ENCODE results near the gene NOX5.

Gene NOX5

DNA sequence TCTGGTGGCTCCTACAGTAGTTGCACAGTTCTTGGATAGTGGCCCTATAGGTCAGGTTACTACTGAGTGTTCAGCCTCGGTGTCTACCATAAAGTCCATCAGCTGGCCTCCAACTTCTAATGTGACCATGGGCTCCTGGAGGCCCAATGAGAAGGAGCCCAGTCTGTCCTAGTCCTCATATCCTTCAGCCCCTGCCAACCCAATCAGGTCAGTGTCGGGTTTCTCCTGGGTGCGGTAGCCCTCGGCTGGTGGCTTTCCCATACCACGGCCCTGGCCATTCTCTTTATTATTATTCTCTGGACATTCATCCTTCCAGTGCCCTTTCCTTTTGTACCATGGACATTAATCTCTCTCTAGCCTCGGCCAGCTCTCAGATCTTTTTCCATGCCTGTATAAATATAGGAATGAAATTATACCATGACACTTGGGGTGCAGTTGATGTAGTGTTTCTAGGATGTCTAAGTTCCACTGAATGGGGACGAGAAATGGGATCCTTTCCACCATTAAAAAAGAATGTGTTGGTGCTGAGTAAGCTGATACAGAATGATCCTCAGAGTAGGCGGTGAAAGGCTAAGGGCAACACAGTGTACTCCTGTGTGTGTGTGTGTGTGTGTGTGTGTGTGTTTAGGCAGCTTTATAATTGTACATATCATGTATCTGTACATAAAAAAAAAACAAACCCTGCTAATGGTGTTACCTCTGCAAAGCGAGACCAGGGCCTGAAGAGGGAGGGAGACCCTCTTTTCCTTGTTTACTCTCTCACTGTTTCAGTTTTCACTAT, 19.3 kb upstream of the NOX5 start:
- no peaks in the 10 kb centered on the region for H3K9me3 Mint-ChIP-seq
- no peak for ATAC-seq (replicated peaks)
- no peak for DNase-seq
- no peak overlapping the region for H3K4me3 Mint-ChIP-seq
- H3K36me3 Mint-ChIP-seq (ENCODE audit: insufficient read depth), result no peaks in the 10 kb centered on the region
- peaks cover 11 to 21% of the 10 kb centered on the region in 2 donors for H3K27me3 Mint-ChIP-seq
- no peaks in the 10 kb centered on the region for H3K4me1 Mint-ChIP-seq (ENCODE audit: low read depth in 2 of 2)
- no peak overlapping the region for H3K27ac Mint-ChIP-seq

DNA sequence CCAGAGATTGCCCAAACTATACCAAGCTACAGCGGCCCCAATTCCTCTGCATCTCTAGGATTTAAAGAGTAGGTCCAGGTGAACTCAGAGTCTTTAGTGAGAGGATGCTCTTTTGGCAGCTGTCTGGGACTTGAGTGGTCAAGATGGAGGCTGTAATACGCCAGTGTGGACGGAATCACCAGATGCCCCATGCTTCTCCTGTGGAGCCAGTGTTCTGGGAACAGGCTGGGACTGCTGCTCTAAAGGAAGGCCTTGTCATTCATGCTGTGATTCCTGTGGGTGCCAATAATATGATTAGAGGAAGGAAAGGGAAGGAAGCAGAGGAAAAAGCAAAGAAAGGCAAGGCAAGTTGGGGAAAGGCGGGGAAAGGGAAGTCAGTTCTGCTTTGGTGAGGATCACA, 17.4 kb upstream of the NOX5 start:
- ATAC-seq (replicated peaks) (no peak), DNase-seq (no peak)
- Mint-ChIP-seq H3K27ac (no peak overlapping the region), H3K4me1 (ENCODE audit: low read depth in 2 of 2) (no peaks in the 10 kb centered on the region), H3K27me3 (peaks cover 11 to 16% of the 10 kb centered on the region in 2 donors), H3K4me3 (no peak overlapping the region), H3K9me3 (no peaks in the 10 kb centered on the region), H3K36me3 (ENCODE audit: insufficient read depth) (no peaks in the 10 kb centered on the region)

DNA sequence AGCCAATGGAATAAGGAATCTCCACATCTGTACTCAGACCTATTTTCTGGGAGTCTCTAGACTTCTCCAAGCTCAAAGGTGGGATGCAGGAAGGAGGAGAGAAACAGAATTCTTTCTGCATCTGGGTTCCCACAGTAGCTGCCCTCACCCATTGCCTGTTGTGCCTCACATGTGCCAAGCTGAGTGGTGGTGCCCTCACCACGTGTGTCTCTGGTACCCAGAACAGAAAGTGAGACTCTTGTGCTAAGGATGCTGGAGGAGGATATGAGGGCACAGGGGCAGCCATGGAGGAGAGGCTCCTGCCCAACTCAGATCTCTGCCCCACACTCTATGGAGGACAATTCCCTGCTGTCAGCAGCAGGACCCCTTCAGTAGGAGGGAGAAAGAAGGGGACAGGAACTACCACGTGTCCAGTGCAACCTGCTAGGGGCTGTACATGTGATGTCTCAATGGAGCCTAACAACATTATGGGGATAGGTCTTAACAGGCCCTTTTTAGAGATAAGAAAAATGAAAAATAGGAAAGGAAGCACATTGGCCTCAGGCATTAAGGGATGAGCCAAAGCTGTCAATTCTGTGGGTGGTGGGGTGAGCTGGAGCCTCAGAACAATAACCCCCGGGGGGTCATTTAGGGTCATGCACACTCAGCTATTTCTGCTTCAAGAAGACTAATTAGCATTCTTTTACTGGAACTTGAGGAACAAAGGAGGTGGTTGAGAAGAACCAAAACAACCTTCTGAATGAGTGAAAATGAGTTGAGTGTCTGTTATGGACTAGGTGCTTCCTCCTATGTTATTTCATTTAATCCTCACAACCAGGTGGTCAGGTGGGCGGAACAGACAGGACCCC, 16.3 kb upstream of the NOX5 start:
- ATAC-seq (replicated peaks), result no peak
- DNase-seq, result no peak
- Mint-ChIP-seq H3K9me3 (no peaks in the 10 kb centered on the region), H3K27ac (no peak overlapping the region), H3K36me3 (ENCODE audit: insufficient read depth) (no peaks in the 10 kb centered on the region), H3K4me3 (no peak overlapping the region), H3K27me3 (peaks cover 11 to 16% of the 10 kb centered on the region in 2 donors), H3K4me1 (ENCODE audit: low read depth in 2 of 2) (no peaks in the 10 kb centered on the region)

DNA sequence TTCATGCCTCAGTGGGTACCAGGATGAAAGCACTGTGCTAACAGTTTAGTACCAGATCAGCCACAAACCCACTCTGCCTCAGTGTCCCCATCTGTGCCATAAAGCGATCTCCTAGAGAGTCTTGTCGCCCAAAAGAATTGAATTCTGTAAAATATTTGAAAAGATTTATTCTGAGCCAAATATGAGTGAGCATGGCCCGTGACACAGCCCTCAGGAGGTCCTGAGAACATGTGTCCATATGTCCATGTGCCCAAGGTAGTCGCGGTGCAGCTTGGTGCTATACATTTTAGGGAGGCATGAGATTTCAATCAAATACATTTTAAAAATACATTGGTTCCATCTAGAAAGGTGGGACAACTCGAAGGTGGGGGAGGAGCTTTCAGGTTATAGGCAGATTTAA, 15.4 kb upstream of the NOX5 start:
- Mint-ChIP-seq H3K27ac (no peak overlapping the region), H3K36me3 (ENCODE audit: insufficient read depth) (no peaks in the 10 kb centered on the region), H3K4me1 (ENCODE audit: low read depth in 2 of 2) (no peaks in the 10 kb centered on the region), H3K4me3 (no peak overlapping the region), H3K27me3 (peaks cover 11 to 16% of the 10 kb centered on the region in 2 donors), H3K9me3 (no peaks in the 10 kb centered on the region)
- ATAC-seq (replicated peaks), result no peak
- DNase-seq, result no peak

DNA sequence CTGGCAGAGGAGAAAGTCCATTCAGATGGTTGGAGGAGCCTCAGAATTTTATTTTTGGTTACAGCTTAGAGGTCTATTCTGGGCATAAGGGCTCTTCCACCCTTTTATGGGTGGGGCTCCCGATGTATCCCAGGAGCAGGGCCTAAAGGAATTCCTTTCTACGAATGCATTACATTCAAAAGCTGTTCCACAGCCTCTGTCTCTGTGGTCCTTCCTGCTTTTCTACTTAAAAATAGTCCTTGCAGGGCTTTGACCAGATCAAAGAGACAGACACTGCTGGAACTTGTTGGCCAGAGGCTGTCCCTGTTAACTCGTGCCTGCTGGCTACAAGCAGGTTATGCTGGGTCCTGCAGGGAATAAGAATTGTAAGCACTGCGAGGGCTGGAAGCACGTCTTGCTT, 14.4 kb upstream of the NOX5 start:
- peaks cover 11 to 20% of the 10 kb centered on the region in 2 donors for H3K27me3 Mint-ChIP-seq
- no peaks in the 10 kb centered on the region for H3K4me1 Mint-ChIP-seq (ENCODE audit: low read depth in 2 of 2)
- H3K36me3 Mint-ChIP-seq (ENCODE audit: insufficient read depth), result no peaks in the 10 kb centered on the region
- DNase-seq, result no peak
- no peak for ATAC-seq (replicated peaks)
- no peak overlapping the region for H3K27ac Mint-ChIP-seq
- no peak overlapping the region for H3K4me3 Mint-ChIP-seq
- H3K9me3 Mint-ChIP-seq, result no peaks in the 10 kb centered on the region

DNA sequence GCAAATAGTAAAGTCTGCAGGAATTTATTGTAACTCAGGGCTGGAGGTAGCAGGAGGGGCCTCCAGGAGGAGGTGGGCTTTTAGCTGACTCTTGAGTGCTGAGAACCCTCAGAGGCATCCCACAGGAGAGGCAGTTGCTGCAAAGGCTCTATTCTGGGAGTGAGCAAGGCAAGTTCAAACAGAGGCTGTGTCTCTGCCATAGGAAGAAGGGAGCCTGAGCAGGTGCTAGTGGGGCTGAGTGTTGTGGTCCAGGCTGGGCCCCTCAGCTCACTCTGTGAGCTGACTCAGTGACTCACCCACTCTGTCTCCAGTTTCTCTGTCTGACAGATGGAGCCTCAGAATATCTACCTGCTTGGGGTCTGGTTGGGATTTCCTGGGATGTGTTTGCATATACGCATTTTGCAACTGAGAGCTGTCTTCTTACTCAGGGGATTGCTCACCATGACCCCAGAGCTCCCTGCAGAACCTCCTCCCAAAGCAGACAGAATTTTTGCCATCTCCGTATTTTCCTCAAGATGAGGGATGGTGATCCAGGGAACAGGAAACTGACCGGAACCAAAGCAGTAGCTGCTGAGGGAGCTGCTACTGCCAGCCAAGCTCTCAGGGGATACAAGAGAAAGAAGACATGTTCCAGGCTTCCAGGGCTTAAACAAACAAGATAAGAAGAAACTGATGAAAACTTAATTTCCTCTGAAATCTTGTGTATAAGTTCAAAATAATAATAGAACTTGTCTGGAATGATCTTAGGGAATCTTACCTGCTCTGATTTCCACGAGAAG, 13.6 kb upstream of the NOX5 start:
- no peak overlapping the region for H3K27ac Mint-ChIP-seq
- no peaks in the 10 kb centered on the region for H3K9me3 Mint-ChIP-seq
- peaks cover 11 to 27% of the 10 kb centered on the region in 2 donors for H3K27me3 Mint-ChIP-seq
- H3K36me3 Mint-ChIP-seq (ENCODE audit: insufficient read depth), result no peaks in the 10 kb centered on the region
- H3K4me3 Mint-ChIP-seq, result no peak overlapping the region
- DNase-seq (no peak), ATAC-seq (replicated peaks) (no peak)
- no peaks in the 10 kb centered on the region for H3K4me1 Mint-ChIP-seq (ENCODE audit: low read depth in 2 of 2)

DNA sequence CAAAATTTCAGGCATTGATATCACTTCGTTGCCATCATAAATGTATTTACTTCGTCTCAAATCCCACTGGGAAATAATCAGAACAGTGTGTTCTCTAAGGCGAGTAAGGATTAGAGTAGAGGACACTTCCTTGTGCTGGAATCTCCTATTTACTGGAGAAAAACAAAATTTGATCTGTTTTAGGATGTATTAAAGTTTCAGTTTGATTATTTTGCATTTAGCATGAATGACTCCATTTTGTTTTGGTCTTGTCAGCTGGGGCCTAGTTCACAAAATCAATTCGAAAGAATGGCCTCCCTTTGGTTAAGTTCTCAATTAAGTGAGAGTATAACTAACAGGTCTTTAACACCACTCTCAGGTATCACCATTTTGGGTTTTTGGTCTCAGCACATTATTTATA, 11.7 kb upstream of the NOX5 start:
- no peak for DNase-seq
- Mint-ChIP-seq H3K27ac (no peak overlapping the region), H3K4me1 (ENCODE audit: low read depth in 2 of 2) (no peaks in the 10 kb centered on the region), H3K4me3 (no peak overlapping the region), H3K36me3 (ENCODE audit: insufficient read depth) (no peaks in the 10 kb centered on the region), H3K9me3 (peaks cover 3 to 4% of the 10 kb centered on the region in 2 donors), H3K27me3 (peaks cover 11 to 27% of the 10 kb centered on the region in 2 donors)
- no peak for ATAC-seq (replicated peaks)

DNA sequence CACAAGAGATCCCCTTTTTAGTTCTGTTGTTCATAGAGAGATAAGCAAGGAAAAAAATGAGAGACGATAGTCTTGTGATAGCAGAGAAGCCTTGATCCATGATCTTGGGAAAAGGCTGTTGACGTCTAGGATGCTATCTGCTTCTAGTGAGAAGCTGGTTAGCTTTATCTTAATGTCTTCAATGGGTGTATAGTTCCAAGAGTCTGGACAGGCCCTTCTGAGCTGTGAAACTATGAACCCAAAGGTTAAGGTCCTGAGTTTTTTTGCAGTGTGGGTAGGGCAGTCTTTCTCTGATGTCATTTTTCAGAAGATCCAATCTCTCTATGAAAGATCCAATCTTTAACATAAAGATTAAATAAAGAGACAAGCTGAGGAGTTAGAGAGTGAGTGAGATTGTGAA, 10.5 kb upstream of the NOX5 start:
- Mint-ChIP-seq H3K27me3 (peaks cover 6 to 23% of the 10 kb centered on the region in 2 donors), H3K4me3 (no peak overlapping the region), H3K36me3 (ENCODE audit: insufficient read depth) (no peaks in the 10 kb centered on the region), H3K9me3 (peaks cover 3 to 7% of the 10 kb centered on the region in 2 donors), H3K27ac (no peak overlapping the region), H3K4me1 (ENCODE audit: low read depth in 2 of 2) (no peaks in the 10 kb centered on the region)
- DNase-seq, result no peak
- no peak for ATAC-seq (replicated peaks)

DNA sequence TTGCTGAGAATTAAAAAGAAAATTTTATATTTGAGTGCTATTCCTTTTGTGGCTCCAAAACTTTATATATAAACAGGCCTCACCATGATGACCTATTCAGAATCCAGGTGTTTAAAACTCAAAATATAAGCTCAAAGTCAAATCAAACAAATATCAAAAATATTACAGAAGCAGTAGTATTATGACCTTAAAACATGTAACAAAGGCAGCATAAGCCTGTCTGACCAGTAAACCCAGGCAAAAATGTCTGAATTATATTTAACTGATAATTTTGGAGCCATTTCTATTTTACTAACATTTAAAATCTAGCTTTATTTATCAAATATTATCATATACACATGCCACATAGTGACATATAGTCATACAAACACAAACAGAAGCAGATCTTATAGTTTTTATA, 6.4 kb upstream of the NOX5 start:
- Mint-ChIP-seq H3K27ac (no peak overlapping the region), H3K4me1 (ENCODE audit: low read depth in 2 of 2) (no peaks in the 10 kb centered on the region), H3K9me3 (peaks cover 3 to 7% of the 10 kb centered on the region in 2 donors), H3K4me3 (no peak overlapping the region), H3K36me3 (ENCODE audit: insufficient read depth) (no peaks in the 10 kb centered on the region), H3K27me3 (peaks cover 19 to 25% of the 10 kb centered on the region in 2 donors)
- DNase-seq (no peak), ATAC-seq (replicated peaks) (no peak)

DNA sequence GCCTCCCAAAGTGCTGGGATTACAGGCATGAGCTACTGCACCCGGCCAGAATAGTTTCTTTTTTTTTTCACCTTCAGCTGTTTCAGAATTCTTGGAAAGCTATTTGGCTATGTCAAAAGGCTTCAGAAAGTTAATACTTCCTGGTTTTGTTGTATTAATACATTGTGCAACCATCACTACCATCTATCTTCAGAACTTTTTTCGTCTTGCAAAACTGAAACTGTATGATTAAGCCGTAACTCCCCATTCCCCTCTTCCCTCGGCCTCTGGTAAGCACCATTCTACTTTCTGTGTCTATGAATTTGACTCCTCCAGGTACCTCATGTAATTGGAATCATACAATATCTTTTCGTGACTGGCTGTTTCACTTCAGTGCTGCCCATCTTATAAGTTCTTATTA, 5.2 kb upstream of the NOX5 start:
- Mint-ChIP-seq H3K36me3 (ENCODE audit: insufficient read depth) (no peaks in the 10 kb centered on the region), H3K27me3 (peaks cover 26 to 33% of the 10 kb centered on the region in 2 donors), H3K9me3 (peaks cover 3 to 7% of the 10 kb centered on the region in 2 donors), H3K4me3 (no peak overlapping the region), H3K27ac (no peak overlapping the region), H3K4me1 (ENCODE audit: low read depth in 2 of 2) (no peaks in the 10 kb centered on the region)
- no peak for ATAC-seq (replicated peaks)
- DNase-seq, result no peak

DNA sequence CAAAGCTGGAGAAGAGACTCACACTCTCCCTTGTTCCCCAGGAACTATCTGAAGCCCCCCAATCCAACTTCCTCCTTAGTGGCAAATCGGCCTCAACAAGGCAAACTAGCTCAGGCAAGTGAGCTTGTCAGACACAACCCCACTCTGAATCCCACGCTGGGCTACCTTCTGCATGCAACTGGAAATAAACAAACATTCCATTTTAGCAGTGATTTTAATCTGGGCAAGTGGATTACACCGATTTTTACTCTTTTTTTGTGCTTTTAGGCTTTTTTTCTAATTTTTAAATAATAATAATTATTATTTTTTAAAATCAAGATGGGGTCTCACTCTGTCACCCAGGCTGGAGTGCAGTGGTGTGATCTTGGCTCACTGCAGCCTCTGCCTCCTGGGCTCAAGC, 2.9 kb upstream of the NOX5 start:
- no peak overlapping the region for H3K4me3 Mint-ChIP-seq
- no peaks in the 10 kb centered on the region for H3K36me3 Mint-ChIP-seq (ENCODE audit: insufficient read depth)
- H3K4me1 Mint-ChIP-seq (ENCODE audit: low read depth in 2 of 2), result no peaks in the 10 kb centered on the region
- H3K27me3 Mint-ChIP-seq, result peaks cover 36 to 49% of the 10 kb centered on the region in 2 donors
- H3K9me3 Mint-ChIP-seq, result peaks cover 3 to 7% of the 10 kb centered on the region in 2 donors
- ATAC-seq (replicated peaks), result no peak
- H3K27ac Mint-ChIP-seq, result no peak overlapping the region
- DNase-seq, result no peak

DNA sequence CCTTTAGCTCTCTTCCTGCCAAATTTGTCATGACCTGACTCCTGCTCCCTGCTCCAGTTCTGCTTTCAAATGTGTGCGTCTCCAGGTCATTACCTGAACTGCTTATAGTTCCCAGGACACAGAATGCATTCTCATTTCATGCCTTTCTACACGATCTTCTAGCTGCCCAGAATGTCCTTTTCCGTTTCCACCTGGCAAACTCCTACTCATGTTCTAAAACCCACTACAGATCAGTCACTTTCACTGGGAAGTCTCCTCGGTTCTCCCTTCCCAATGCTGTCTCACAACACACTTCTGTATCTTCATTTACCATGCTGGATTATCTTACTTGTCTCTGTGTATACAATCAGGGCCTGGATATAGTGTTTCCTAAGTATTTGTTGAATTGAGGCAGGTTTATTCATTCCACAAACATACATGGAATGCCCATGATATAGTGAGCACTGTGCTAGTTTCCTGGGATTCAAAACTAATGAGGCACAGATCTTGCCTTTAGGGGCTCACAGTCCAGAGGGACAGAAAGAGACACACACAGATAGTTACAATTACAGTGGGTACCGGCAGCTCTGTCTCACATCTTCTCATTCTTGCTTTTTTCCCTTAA, 1.6 kb upstream of the NOX5 start:
- H3K9me3 Mint-ChIP-seq, result peaks cover 0 to 2% of the 10 kb centered on the region in 2 donors
- H3K27me3 Mint-ChIP-seq, result peaks cover 41 to 51% of the 10 kb centered on the region in 2 donors
- no peak for DNase-seq
- no peak overlapping the region for H3K27ac Mint-ChIP-seq
- H3K4me1 Mint-ChIP-seq (ENCODE audit: low read depth in 2 of 2), result no peaks in the 10 kb centered on the region
- no peaks in the 10 kb centered on the region for H3K36me3 Mint-ChIP-seq (ENCODE audit: insufficient read depth)
- no peak for ATAC-seq (replicated peaks)
- no peak overlapping the region for H3K4me3 Mint-ChIP-seq

DNA sequence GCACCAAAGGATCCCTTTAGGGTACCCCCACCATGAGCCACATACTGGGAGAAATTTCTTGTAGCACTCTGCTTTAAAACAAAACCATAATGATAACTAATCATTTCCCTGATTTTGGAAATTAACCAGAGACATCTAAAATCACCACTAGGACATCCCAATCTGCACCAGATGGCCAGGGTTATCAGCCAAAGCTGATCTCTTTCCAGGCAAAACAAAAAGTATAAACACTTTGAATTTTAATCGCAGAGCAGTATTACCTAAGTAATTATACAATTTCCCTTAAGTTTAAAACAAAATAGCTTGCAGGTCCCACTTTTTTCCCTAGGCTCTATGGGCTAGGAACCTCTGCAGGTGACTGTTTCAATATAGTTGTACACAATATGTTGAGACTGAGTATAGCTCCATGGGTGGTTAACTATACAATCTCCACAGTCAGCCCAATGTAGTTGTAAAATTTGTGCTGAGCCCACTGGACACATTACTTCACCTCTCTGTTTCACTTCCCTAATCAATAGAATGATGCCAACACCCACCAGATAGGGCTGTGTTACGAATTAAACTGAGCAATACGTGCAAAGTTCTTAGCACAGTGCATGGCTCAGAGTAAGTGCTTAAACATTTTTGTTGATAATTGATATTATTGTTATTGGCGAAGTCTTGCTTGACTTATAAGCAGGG, 629 bp upstream of the NOX5 start:
- ATAC-seq (replicated peaks), result no peak
- H3K9me3 Mint-ChIP-seq, result no peaks in the 10 kb centered on the region
- no peak overlapping the region for H3K27ac Mint-ChIP-seq
- DNase-seq, result no peak
- H3K4me3 Mint-ChIP-seq, result no peak overlapping the region
- H3K27me3 Mint-ChIP-seq, result peaks cover 44 to 61% of the 10 kb centered on the region in 2 donors
- no peaks in the 10 kb centered on the region for H3K4me1 Mint-ChIP-seq (ENCODE audit: low read depth in 2 of 2)
- no peaks in the 10 kb centered on the region for H3K36me3 Mint-ChIP-seq (ENCODE audit: insufficient read depth)

All from effector memory CD8-positive, alpha-beta T cell (primary cell).